Endothelial cell of umbilical vein (primary cell): ENCODE data around the gene FUCA2.

ENCODE experiments used
- EZH2 ChIP-seq: IDR thresholded peaks from 2 replicates; pipeline ENCODE4 v1.6.1; 2012; ENCODE audit warnings: borderline replicate concordance, low read depth, mild to moderate bottlenecking, moderate library complexity, low read length, inconsistent platforms; ENCODE audit not compliant: severe bottlenecking
- JUN ChIP-seq: IDR thresholded peaks from 2 replicates; pipeline ENCODE4 v1.6.1; 2011; ENCODE audit warnings: borderline replicate concordance, low read depth; ENCODE audit not compliant: insufficient read length, insufficient read depth
- POLR2A ChIP-seq: IDR thresholded peaks from 2 replicates; pipeline ENCODE4 v1.6.1; 2012; ENCODE audit warnings: low read depth, mild to moderate bottlenecking, control low read depth, low read length
- POLR2AphosphoS5 ChIP-seq: IDR thresholded peaks from 2 replicates; pipeline ENCODE4 v1.6.1; 2012; ENCODE audit warnings: low read depth, mild to moderate bottlenecking, control low read depth, low read length, moderate library complexity; ENCODE audit not compliant: insufficient read depth
- TF ChIP-seq, protein P1 (sequence below), 2 donors: IDR thresholded peaks; 1 replicate in 1 of 2; 2 replicates in 1 of 2; pipeline ENCODE4 v1.5.1; 2011; ENCODE audit warnings: low read length in 2 of 2, mild to moderate bottlenecking in 2 of 2, moderate library complexity in 2 of 2, control low read depth in 1 of 2, inconsistent platforms in 1 of 2, low read depth in 1 of 2; ENCODE audit not compliant: insufficient read depth in 1 of 2; ENCODE audit errors: extremely low read depth in 1 of 2
- TF ChIP-seq, protein P2 (sequence below): IDR thresholded peaks from 2 replicates; pipeline ENCODE4 v1.6.1; 2011; ENCODE audit not compliant: insufficient read depth, insufficient read length

DNA sequence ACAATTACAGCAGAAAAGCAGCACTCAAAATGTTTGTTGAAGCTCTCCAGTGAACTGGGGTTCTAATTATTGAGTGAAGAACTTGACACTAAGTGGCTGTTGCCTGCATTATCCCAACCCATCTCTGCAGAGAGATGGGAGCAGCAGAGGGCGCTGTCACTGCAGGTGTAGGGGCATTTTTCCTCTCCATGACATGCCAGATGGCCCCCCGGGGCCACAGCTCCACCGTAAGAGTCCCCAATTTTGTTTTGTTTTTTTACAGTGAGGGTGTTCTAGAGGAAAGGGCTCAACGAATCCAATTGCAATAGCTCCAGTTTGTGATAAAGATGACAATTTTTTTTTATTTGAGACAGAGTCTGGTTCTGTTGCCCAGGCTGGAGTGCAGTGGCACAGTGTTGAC lies 1.9 kb upstream of the FUCA2 start:
- TF ChIP-seq, protein P1, sequence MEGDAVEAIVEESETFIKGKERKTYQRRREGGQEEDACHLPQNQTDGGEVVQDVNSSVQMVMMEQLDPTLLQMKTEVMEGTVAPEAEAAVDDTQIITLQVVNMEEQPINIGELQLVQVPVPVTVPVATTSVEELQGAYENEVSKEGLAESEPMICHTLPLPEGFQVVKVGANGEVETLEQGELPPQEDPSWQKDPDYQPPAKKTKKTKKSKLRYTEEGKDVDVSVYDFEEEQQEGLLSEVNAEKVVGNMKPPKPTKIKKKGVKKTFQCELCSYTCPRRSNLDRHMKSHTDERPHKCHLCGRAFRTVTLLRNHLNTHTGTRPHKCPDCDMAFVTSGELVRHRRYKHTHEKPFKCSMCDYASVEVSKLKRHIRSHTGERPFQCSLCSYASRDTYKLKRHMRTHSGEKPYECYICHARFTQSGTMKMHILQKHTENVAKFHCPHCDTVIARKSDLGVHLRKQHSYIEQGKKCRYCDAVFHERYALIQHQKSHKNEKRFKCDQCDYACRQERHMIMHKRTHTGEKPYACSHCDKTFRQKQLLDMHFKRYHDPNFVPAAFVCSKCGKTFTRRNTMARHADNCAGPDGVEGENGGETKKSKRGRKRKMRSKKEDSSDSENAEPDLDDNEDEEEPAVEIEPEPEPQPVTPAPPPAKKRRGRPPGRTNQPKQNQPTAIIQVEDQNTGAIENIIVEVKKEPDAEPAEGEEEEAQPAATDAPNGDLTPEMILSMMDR (IDR thresholded peaks at IDR 0.05; ENCODE audit: extremely low read depth in 1 of 2, insufficient read depth in 1 of 2, low read depth in 1 of 2, low read length in 2 of 2): peak in 1 of 2 donors; percentile 30
- no peak for TF ChIP-seq JUN
- TF ChIP-seq, protein P2, sequence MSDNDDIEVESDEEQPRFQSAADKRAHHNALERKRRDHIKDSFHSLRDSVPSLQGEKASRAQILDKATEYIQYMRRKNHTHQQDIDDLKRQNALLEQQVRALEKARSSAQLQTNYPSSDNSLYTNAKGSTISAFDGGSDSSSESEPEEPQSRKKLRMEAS: no peak
- TF ChIP-seq POLR2AphosphoS5: no peak
- no peak for TF ChIP-seq EZH2
- TF ChIP-seq POLR2A: no peak
